CD14-positive monocyte (primary cell): Measurements from ENCODE around the gene SLC6A18. TPM values are rescaled to one million over a fixed set of nuclear protein-coding genes. Genes with fewer than 3 reads are reported as not detected.

Experiments
- DNase-seq, 3 donors: peaks; one replicate each; pipeline ENCODE4 v3.0.0-alpha.2; 2011 to 2022
- H2AFZ ChIP-seq: 2 replicates; pipeline ENCODE4 v1.6.0; 2012; ENCODE audit warnings: mild to moderate bottlenecking, low read depth, low read length, inconsistent platforms; ENCODE audit not compliant: insufficient read depth, poor library complexity, severe bottlenecking
- H3K27ac ChIP-seq, 2 donors: 1 replicate in 1 of 2; 2 replicates in 1 of 2; pipeline ENCODE4 v1.5.1; 2012 to 2013; ENCODE audit warnings: low read length in 2 of 2, control low read depth in 1 of 2, inconsistent platforms in 1 of 2, low read depth in 1 of 2, mild to moderate bottlenecking in 1 of 2
- H3K27me3 ChIP-seq, 2 donors: one replicate each; pipeline versions ENCODE4 v1.6.0 to v1.6.1; 2011 to 2013; ENCODE audit warnings: low read length in 2 of 2; ENCODE audit not compliant: control insufficient read depth in 2 of 2, insufficient read depth in 2 of 2
- H3K36me3 ChIP-seq, 2 donors: replicated peaks in 1 of 2; 1 replicate in 1 of 2; 2 replicates in 1 of 2; pipeline versions ENCODE4 v1.5.1 to v1.6.1; 2012 to 2013; ENCODE audit warnings: low read length in 2 of 2, control low read depth in 1 of 2, inconsistent platforms in 1 of 2, mild to moderate bottlenecking in 1 of 2; ENCODE audit not compliant: insufficient read depth in 2 of 2, control insufficient read depth in 1 of 2
- H3K4me1 ChIP-seq, 2 donors: 1 replicate in 1 of 2; 2 replicates in 1 of 2; pipeline versions ENCODE4 v1.5.1 to v1.6.1; 2012 to 2013; ENCODE audit warnings: low read length in 2 of 2, control low read depth in 1 of 2, inconsistent platforms in 1 of 2, mild to moderate bottlenecking in 1 of 2, moderate library complexity in 1 of 2; ENCODE audit not compliant: insufficient read depth in 2 of 2, control insufficient read depth in 1 of 2
- H3K4me2 ChIP-seq: replicated peaks from 2 replicates; pipeline ENCODE3; 2012; ENCODE audit warnings: low read length, moderate library complexity, mild to moderate bottlenecking; ENCODE audit not compliant: poor library complexity, severe bottlenecking; ENCODE audit errors: extremely low read depth
- H3K4me3 ChIP-seq, 3 experiments: fragments of 200-600 bp in 1 of 3; sonication (generic) in 1 of 3; replicated peaks in 1 of 3; 1 replicate in 2 of 3; 2 replicates in 1 of 3; pipeline ENCODE4 v1.5.1; 2011 to 2013; ENCODE audit warnings: low read length in 3 of 3, mild to moderate bottlenecking in 3 of 3, control low read depth in 2 of 3, low read depth in 2 of 3, inconsistent platforms in 1 of 3, moderate library complexity in 1 of 3
- H3K79me2 ChIP-seq: 2 replicates; pipeline ENCODE4 v1.6.0; 2012; ENCODE audit warnings: mild to moderate bottlenecking, control low read depth, inconsistent platforms, low read length, moderate library complexity; ENCODE audit not compliant: insufficient read depth
- H3K9ac ChIP-seq: 2 replicates; pipeline ENCODE4 v1.6.0; 2017; ENCODE audit warnings: low read length, mild to moderate bottlenecking; ENCODE audit not compliant: insufficient read depth, poor library complexity, severe bottlenecking
- H3K9me3 ChIP-seq, 2 donors: replicated peaks in 1 of 2; 1 replicate in 1 of 2; 2 replicates in 1 of 2; pipeline versions ENCODE4 v1.5.1 to v1.6.1; 2012 to 2013; ENCODE audit warnings: low read length in 2 of 2, control low read depth in 1 of 2; ENCODE audit not compliant: control insufficient read depth in 1 of 2, insufficient read depth in 1 of 2
- H4K20me1 ChIP-seq: 2 replicates; pipeline ENCODE4 v1.6.0; 2012; ENCODE audit warnings: mild to moderate bottlenecking, low read length, control low read depth, moderate library complexity; ENCODE audit not compliant: insufficient read depth
- H3K27ac Mint-ChIP-seq, 7 donors: one replicate each; pipeline ENCODE4 v1.8.0; 2020; ENCODE audit warnings: mild to moderate bottlenecking in 7 of 7, mixed read lengths in 7 of 7, moderate library complexity in 6 of 7, inconsistent platforms in 2 of 7
- H3K27me3 Mint-ChIP-seq, 3 donors: one replicate each; pipeline ENCODE4 v1.8.0; 2021 to 2022; ENCODE audit warnings: low read depth in 3 of 3, mild to moderate bottlenecking in 3 of 3, mixed read lengths in 3 of 3, moderate library complexity in 3 of 3, inconsistent platforms in 1 of 3
- H3K36me3 Mint-ChIP-seq, 2 donors: one replicate each; pipeline ENCODE4 v1.8.0; 2020; ENCODE audit warnings: mixed read lengths in 2 of 2, inconsistent platforms in 1 of 2, mild to moderate bottlenecking in 1 of 2
- H3K4me1 Mint-ChIP-seq: one replicate; pipeline ENCODE4 v1.8.0; 2020; ENCODE audit warnings: mild to moderate bottlenecking, mixed read lengths
- H3K4me3 Mint-ChIP-seq, 2 donors: one replicate each; pipeline ENCODE4 v1.8.0; 2020; ENCODE audit warnings: mild to moderate bottlenecking in 2 of 2, mixed read lengths in 2 of 2, moderate library complexity in 1 of 2
- H3K9me3 Mint-ChIP-seq, 7 donors: one replicate each; pipeline ENCODE4 v1.8.0; 2020 to 2022; ENCODE audit warnings: mixed read lengths in 7 of 7, mild to moderate bottlenecking in 6 of 7, moderate library complexity in 6 of 7, inconsistent platforms in 2 of 7
- WGBS: methylation state at CpG from one replicate; pipeline ENCODE4 v1.1.5; 2013; ENCODE audit warnings: missing lambda C conversion rate; ENCODE audit not compliant: insufficient coverage; 5-methylcytosine and 5-hydroxymethylcytosine counted together
- intact Hi-C, 2 donors: fragments of 100-400 bp; cut with micrococcal nuclease; formaldehyde crosslinking; loops; one replicate each; pipeline versions ENCODE4 v1.15.0 to v1.15.1; 2023
- polyA plus RNA-seq, 3 donors: library from polyadenylated mRNA; depleted of rRNA in 1 of 3; unstranded in 2 of 3; stranded (reverse) in 1 of 3; fragments of 300-500 nt in 2 of 3; fragments of >200 nt in 1 of 3; fragmentation: Illumina TruSeq in 2 of 3; gene quantifications; 1 replicate in 2 of 3; 2 replicates in 1 of 3; pipeline ENCODE4 v1.2.3, GENCODE V29; 2012 to 2021
- TF ChIP-seq, protein P1 (sequence below): fragments of 200-600 bp; IDR thresholded peaks from one replicate; pipeline ENCODE4 v1.8.0; 2022; ENCODE audit warnings: antibody characterized with exemption, mild to moderate bottlenecking

The SLC6A18 gene
- polyA plus RNA-seq, 3 donors, result not detected

DNA sequence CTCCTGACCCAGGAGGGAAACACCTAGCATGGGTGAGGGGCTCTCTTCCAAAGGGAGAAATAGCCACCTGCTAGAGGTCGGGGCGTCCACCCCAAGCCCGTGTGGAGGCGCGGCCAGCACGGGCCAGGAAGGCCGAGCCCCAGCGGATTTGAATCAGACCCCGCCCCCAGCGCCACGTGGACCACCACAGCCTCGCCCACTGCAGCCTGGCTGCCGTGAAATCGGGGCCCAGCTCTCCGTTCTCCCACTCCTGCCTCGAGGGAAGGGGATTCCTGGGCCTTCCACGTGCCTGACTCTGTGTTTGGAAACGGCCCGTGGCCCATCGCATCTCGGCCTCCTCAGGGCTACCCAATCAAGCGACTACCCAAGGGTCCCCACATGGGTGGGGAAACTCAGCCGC, 31.6 kb downstream of the SLC6A18 start:
- H3K9me3 ChIP-seq, result peaks cover 0 to 7% of the 10 kb centered on the region in 2 donors
- H3K4me3 ChIP-seq, result no peak overlapping the region
- Mint-ChIP-seq H3K36me3 (no peaks in the 10 kb centered on the region), H3K4me3 (no peak overlapping the region), H3K4me1 (no peaks in the 10 kb centered on the region), H3K9me3 (peaks cover 0 to 9% (median 7%) of the 10 kb centered on the region in 7 donors), H3K27me3 (peaks cover 0 to 4% (median 4%) of the 10 kb centered on the region in 3 donors), H3K27ac (no peak overlapping the region)
- no peak overlapping the region for H3K27ac ChIP-seq
- H3K27me3 ChIP-seq, result no peaks in the 10 kb centered on the region
- intact Hi-C loops, result no loop called here
- 92% methylated on average over 23 of the region's 23 CpGs for WGBS
- no peak overlapping the region for H2AFZ ChIP-seq
- no peaks in the 10 kb centered on the region for H3K79me2 ChIP-seq
- TF ChIP-seq, protein P1, sequence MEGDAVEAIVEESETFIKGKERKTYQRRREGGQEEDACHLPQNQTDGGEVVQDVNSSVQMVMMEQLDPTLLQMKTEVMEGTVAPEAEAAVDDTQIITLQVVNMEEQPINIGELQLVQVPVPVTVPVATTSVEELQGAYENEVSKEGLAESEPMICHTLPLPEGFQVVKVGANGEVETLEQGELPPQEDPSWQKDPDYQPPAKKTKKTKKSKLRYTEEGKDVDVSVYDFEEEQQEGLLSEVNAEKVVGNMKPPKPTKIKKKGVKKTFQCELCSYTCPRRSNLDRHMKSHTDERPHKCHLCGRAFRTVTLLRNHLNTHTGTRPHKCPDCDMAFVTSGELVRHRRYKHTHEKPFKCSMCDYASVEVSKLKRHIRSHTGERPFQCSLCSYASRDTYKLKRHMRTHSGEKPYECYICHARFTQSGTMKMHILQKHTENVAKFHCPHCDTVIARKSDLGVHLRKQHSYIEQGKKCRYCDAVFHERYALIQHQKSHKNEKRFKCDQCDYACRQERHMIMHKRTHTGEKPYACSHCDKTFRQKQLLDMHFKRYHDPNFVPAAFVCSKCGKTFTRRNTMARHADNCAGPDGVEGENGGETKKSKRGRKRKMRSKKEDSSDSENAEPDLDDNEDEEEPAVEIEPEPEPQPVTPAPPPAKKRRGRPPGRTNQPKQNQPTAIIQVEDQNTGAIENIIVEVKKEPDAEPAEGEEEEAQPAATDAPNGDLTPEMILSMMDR, result no peak
- no peak for DNase-seq
- no peak overlapping the region for H3K4me2 ChIP-seq
- H3K9ac ChIP-seq, result no peak overlapping the region
- H3K4me1 ChIP-seq, result no peaks in the 10 kb centered on the region
- H3K36me3 ChIP-seq, result no peaks in the 10 kb centered on the region
- H4K20me1 ChIP-seq, result no peaks in the 10 kb centered on the region

DNA sequence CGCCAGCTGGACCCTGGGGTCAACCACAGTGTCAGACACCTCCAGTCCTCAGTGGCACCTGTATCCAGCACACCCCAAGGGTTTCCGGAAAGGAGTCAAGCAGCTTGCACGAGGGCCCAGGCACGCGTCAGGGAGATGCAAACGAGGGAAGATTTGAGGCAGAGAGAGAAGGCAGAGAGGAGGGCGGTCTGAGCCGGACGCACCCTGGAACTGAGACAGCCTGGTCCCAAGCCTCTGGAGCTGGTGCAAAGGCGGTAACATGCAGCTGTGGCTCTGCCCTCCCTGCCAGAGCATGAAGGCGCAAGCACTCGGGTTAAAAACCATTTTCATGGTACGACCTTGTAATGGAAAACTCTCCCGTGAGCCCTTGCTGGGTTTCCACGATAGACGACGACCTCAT, 32.2 kb downstream of the SLC6A18 start:
- H3K27ac Mint-ChIP-seq, result peak overlapping the region in 1 of 7 donors; percentile 27
- WGBS, result 94% methylated on average over 16 of the region's 17 CpGs
- Histone ChIP-seq H2AFZ (no peak overlapping the region), H3K27me3 (no peaks in the 10 kb centered on the region), H3K27ac (no peak overlapping the region), H3K4me2 (no peak overlapping the region), H3K4me1 (no peaks in the 10 kb centered on the region), H3K9me3 (peaks cover 3 to 10% of the 10 kb centered on the region in 2 donors), H4K20me1 (no peaks in the 10 kb centered on the region), H3K9ac (no peak overlapping the region), H3K36me3 (no peaks in the 10 kb centered on the region), H3K4me3 (no peak overlapping the region), H3K79me2 (no peaks in the 10 kb centered on the region)
- H3K27me3 Mint-ChIP-seq, result peaks cover 0 to 4% (median 4%) of the 10 kb centered on the region in 3 donors
- TF ChIP-seq, protein P1, result no peak
- H3K4me1 Mint-ChIP-seq, result no peaks in the 10 kb centered on the region
- no peak overlapping the region for H3K4me3 Mint-ChIP-seq
- no peak for DNase-seq
- peaks cover 5 to 15% (median 7%) of the 10 kb centered on the region in 7 donors for H3K9me3 Mint-ChIP-seq
- H3K36me3 Mint-ChIP-seq, result no peaks in the 10 kb centered on the region
- intact Hi-C loops, result no loop called here
